Osteocyte (in vitro differentiated cells): ENCODE measurements around the gene TMEM154. TPM values are rescaled to one million over a fixed set of nuclear protein-coding genes. Genes with fewer than 3 reads are reported as not detected.

Experiments used
- DNase-seq: peaks from one replicate; pipeline ENCODE4 v3.0.0; 2021; ENCODE audit warnings: mixed read lengths; ENCODE audit not compliant: unreplicated experiment; ENCODE audit errors: extremely low spot score
- H3K27ac Mint-ChIP-seq: one replicate; pipeline ENCODE4 v1.8.0; 2021; ENCODE audit warnings: mild to moderate bottlenecking, mixed read lengths; ENCODE audit not compliant: unreplicated experiment
- H3K27me3 Mint-ChIP-seq: one replicate; pipeline ENCODE4 v1.8.0; 2021; ENCODE audit warnings: mixed read lengths; ENCODE audit not compliant: unreplicated experiment
- H3K36me3 Mint-ChIP-seq: one replicate; pipeline ENCODE4 v1.8.0; 2021; ENCODE audit warnings: mixed read lengths; ENCODE audit not compliant: unreplicated experiment
- H3K4me1 Mint-ChIP-seq: one replicate; pipeline ENCODE4 v1.8.0; 2021; ENCODE audit warnings: mixed read lengths; ENCODE audit not compliant: unreplicated experiment
- H3K4me3 Mint-ChIP-seq: one replicate; pipeline ENCODE4 v1.8.0; 2021; ENCODE audit warnings: mild to moderate bottlenecking, moderate library complexity, mixed read lengths; ENCODE audit not compliant: unreplicated experiment
- H3K9me3 Mint-ChIP-seq: one replicate; pipeline ENCODE4 v1.8.0; 2021; ENCODE audit warnings: mixed read lengths; ENCODE audit not compliant: unreplicated experiment
- total RNA-seq: library from RNA; stranded (reverse); gene quantifications from 2 replicates; pipeline ENCODE4 v1.2.1, GENCODE V29; 2021
- TF ChIP-seq, protein P1 (sequence below): fragments of 200-600 bp; sonication (generic); IDR thresholded peaks from 2 replicates; pipeline ENCODE4 v1.5.0; 2021; ENCODE audit warnings: antibody characterized with exemption, mild to moderate bottlenecking, moderate library complexity

TMEM154 gene
- total RNA-seq, 1 donor from 2014 or later, result 1.4 TPM

DNA sequence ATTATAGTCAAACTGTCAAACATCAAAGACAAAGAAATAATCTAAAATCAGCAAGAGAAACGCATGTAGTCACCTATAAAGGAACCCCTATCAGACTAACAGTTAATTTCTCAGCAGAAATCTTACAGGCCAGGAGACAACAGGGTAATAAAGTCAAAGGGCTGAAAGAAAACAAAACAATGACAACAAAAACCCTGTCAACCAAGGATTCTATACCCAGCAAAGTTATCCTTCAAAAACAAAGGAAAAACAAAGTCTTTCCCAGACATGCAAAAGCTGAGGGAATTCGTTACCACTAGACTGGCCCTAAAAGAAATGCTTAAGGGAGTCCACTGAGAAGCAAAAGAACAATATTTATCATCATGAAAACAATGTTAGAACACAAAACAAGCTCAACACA, 22.1 kb downstream of the TMEM154 start:
- H3K4me3 Mint-ChIP-seq, result no peak overlapping the region
- peaks cover 2% of the 10 kb centered on the region for H3K36me3 Mint-ChIP-seq
- no peaks in the 10 kb centered on the region for H3K4me1 Mint-ChIP-seq
- TF ChIP-seq, protein P1, sequence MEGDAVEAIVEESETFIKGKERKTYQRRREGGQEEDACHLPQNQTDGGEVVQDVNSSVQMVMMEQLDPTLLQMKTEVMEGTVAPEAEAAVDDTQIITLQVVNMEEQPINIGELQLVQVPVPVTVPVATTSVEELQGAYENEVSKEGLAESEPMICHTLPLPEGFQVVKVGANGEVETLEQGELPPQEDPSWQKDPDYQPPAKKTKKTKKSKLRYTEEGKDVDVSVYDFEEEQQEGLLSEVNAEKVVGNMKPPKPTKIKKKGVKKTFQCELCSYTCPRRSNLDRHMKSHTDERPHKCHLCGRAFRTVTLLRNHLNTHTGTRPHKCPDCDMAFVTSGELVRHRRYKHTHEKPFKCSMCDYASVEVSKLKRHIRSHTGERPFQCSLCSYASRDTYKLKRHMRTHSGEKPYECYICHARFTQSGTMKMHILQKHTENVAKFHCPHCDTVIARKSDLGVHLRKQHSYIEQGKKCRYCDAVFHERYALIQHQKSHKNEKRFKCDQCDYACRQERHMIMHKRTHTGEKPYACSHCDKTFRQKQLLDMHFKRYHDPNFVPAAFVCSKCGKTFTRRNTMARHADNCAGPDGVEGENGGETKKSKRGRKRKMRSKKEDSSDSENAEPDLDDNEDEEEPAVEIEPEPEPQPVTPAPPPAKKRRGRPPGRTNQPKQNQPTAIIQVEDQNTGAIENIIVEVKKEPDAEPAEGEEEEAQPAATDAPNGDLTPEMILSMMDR, result no peak
- peaks cover 15% of the 10 kb centered on the region for H3K27me3 Mint-ChIP-seq
- peaks cover 9% of the 10 kb centered on the region for H3K9me3 Mint-ChIP-seq
- no peak for DNase-seq
- no peak overlapping the region for H3K27ac Mint-ChIP-seq

DNA sequence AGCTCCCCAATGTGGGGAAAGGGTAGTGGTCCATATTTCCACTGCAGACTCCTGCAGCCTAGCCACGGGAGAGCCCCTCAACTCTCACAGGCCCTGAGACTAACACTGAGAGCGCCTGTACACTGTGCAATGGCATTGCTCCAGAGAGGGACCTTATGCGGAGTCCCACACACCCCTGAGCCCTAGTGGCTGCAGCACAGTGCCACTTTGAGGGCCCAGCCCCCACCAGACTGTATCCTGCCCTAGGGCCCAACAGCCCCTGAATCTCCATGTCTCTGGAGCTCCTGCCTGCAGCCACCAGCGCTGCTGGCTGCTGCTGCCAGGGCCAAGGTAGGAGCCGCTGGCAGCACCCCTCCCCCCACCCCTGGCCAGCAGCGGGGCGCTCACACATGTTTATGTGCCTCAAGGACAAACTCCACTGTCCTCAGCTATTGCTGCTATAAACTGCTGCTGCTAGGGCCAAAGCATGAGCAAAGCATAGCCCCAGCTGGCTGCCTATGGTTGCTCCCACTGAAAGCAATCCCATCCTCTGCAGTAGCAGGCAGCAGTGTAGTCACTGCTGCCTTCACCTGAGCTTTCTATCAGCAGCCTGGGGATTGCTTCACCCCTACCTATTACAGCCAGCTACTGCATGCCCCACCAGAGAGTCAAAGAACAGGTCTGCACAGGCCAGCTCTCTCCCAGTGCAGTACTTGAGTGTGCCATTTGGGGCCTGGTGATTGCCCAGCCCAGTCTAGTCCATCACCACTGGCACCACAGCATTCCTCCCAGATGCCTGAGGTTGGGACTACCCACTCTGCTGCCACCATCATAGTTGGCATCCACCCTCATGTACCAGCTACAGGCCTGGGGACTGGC, 24.3 kb downstream of the TMEM154 start:
- H3K27me3 Mint-ChIP-seq, result no peaks in the 10 kb centered on the region

DNA sequence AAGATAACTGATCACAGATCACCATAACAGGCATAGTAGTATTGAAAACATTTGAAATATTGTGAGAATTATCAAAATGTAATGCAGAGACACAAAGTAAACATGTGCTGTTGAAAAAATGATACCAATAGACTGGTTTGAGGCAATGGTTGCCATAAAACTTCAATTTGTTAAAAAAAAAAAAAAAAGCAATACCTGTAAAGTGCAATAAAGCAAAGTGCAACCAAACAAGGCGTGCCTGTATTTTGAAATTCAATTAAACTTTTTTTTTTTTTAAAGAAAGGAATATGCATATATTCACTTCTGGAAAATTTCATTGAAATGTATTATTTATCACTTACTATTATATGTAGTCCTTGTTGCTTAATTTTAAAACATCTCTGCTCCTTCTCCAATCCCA, 27.7 kb downstream of the TMEM154 start:
- Mint-ChIP-seq H3K27ac (no peak overlapping the region), H3K4me1 (no peaks in the 10 kb centered on the region), H3K27me3 (no peaks in the 10 kb centered on the region), H3K36me3 (peaks cover 2% of the 10 kb centered on the region), H3K4me3 (no peak overlapping the region), H3K9me3 (no peaks in the 10 kb centered on the region)
- TF ChIP-seq, protein P1, result no peak
- DNase-seq, result no peak

More for the DNA sequence above, 24.3 kb downstream of the TMEM154 start:
- Mint-ChIP-seq H3K4me3 (no peak overlapping the region), H3K27ac (no peak overlapping the region), H3K4me1 (no peaks in the 10 kb centered on the region), H3K9me3 (peaks cover 9% of the 10 kb centered on the region), H3K36me3 (peaks cover 2% of the 10 kb centered on the region)
- TF ChIP-seq, protein P1, result no peak
- DNase-seq, result no peak

DNA sequence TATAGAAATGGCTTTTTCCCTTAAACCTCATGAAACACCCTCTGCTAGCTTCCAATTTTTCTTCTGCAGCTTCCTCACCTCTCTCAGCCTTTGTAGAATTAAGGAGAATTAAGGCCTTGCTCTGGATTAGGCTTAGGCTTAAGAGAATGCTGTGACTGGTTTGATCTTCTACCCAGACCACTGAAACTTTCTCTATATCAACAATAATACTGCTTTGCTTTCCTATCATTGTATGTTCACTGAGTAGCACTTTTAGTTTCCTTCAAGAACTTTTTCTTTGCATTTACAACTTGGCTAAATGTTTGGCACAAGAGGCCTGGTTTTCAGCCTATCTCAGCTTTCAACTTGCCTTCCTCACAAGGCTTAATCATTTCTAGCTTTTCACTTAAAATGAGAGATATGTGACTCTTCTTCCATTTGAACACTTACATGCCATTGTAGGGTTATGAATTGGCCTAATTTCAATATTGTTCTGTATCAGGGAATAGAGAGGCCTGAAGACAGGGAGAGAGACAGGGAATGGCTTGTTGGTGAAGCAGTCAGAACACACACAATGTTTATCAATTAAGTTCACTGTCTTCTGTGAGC, 28.2 kb downstream of the TMEM154 start:
- DNase-seq, result no peak
- no peaks in the 10 kb centered on the region for H3K9me3 Mint-ChIP-seq

DNA sequence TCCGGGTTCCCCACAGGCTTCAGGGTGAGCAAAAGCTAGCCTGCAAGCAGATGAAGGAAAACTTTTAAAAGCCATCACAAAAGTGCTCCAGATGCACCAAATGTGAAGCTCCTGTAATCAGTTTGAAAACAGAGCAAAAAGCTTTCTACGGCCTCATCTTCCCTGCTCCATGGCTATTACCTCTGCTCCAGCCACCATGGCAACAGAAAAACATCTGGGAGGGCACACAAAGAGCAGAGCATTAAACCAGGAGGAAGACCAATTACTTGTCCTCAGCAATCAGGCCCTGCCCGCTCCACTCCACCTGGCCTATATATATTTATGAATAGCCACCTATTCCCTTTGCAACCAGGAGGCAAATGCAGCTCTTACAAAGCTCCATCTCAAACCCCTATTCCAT, 33.6 kb downstream of the TMEM154 start:
- Mint-ChIP-seq H3K36me3 (no peaks in the 10 kb centered on the region), H3K4me3 (no peak overlapping the region), H3K27ac (no peak overlapping the region), H3K27me3 (peaks cover 8% of the 10 kb centered on the region), H3K9me3 (no peaks in the 10 kb centered on the region), H3K4me1 (no peaks in the 10 kb centered on the region)
- DNase-seq, result no peak
- TF ChIP-seq, protein P1, result no peak

More for the DNA sequence above, 28.2 kb downstream of the TMEM154 start:
- Mint-ChIP-seq H3K36me3 (no peaks in the 10 kb centered on the region), H3K4me3 (no peak overlapping the region), H3K27me3 (peaks cover 1% of the 10 kb centered on the region), H3K27ac (no peak overlapping the region), H3K4me1 (no peaks in the 10 kb centered on the region)
- TF ChIP-seq, protein P1, result no peak
